ENCODE results near the gene OPRD1. TPM values are rescaled to one million over a fixed set of nuclear protein-coding genes. Genes with fewer than 3 reads are reported as not detected.
"Not testable (repeated sequence)": the region's sequence is repeated elsewhere in the genome, so short reads cannot be mapped to it uniquely, and the experiment has no call there.

The OPRD1 gene
- total RNA-seq, 6 experiments from 2014 or later, result not detected

DNA sequence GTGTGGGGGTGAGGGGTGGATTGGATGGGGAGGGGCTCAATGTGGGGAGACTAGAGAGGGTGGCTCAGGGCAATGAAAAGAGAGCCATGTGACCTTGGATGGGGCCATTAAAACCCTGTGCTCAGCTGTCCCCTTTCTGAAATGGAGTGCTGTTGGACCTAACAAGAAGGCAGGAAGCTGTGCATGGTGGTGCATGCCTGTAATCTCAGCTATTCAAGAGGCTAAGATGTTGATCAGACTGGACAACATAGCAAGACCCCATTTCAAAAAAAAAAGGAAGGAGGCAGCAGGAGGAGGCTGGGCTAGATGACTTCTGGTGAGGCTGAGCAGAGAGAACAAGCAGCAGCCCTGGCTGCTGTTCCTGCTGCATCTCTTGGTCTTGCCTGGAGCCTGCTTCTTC, 7.0 kb downstream of the OPRD1 start:
- intact Hi-C loops (cut with DNase I), result no loop called here
- Histone ChIP-seq H3K27ac (no peak overlapping the region), H3K4me1 (no peaks in the 10 kb centered on the region), H3K9me3 (no peaks in the 10 kb centered on the region), H3K4me3 (no peak overlapping the region), H3K27me3 (no peaks in the 10 kb centered on the region), H3K36me3 (no peaks in the 10 kb centered on the region)
- DNase-seq, result no peak
- no peak for ATAC-seq
- TF ChIP-seq, protein P1, sequence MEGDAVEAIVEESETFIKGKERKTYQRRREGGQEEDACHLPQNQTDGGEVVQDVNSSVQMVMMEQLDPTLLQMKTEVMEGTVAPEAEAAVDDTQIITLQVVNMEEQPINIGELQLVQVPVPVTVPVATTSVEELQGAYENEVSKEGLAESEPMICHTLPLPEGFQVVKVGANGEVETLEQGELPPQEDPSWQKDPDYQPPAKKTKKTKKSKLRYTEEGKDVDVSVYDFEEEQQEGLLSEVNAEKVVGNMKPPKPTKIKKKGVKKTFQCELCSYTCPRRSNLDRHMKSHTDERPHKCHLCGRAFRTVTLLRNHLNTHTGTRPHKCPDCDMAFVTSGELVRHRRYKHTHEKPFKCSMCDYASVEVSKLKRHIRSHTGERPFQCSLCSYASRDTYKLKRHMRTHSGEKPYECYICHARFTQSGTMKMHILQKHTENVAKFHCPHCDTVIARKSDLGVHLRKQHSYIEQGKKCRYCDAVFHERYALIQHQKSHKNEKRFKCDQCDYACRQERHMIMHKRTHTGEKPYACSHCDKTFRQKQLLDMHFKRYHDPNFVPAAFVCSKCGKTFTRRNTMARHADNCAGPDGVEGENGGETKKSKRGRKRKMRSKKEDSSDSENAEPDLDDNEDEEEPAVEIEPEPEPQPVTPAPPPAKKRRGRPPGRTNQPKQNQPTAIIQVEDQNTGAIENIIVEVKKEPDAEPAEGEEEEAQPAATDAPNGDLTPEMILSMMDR (IDR thresholded peaks at IDR 0.05), result no peak
- no peak for TF ChIP-seq POLR2A (IDR thresholded peaks at IDR 0.05)

DNA sequence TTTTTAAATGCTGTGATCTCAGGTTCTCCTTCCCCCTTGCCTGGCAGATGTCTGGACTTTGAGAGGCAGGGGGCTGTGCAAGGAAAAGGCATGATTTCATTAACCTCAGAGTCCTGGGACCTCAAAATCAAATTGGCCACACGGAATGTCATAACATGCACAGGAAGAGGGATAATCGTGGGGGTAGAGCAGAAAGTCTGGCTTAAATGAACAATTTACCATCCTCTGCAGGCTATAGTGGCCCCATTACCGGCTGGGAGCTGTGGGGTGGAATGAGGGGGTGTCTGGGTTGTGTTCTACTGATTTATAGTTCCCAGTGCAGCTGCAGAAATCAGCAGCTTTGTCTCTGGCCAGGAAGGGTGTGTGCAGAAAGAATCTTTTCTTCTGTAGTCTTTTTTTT, 10.8 kb downstream of the OPRD1 start:
- H3K27ac ChIP-seq, result no peak overlapping the region
- no peak overlapping the region for H3K4me3 ChIP-seq
- WGBS (ENCODE audit: insufficient coverage, low coverage, low lambda C conversion rate, missing lambda C conversion rate), result 52% methylated on average over 3 of the region's 3 CpGs
- H3K9me3 ChIP-seq, result no peaks in the 10 kb centered on the region
- H3K36me3 ChIP-seq, result no peaks in the 10 kb centered on the region
- H3K4me1 ChIP-seq, result no peaks in the 10 kb centered on the region
- no peak for ATAC-seq
- intact Hi-C loops (cut with DNase I), result no loop called here
- H3K27me3 ChIP-seq, result no peaks in the 10 kb centered on the region
- DNase-seq, result no peak
- TF ChIP-seq, protein P1 (IDR thresholded peaks at IDR 0.05), result no peak
- TF ChIP-seq POLR2A (IDR thresholded peaks at IDR 0.05), result no peak

GRCh38 chr1:28824061-28824460, 12.1 kb downstream of the OPRD1 start:
- H3K4me1 ChIP-seq; H3K27ac ChIP-seq; H3K9me3 ChIP-seq; H3K27me3 ChIP-seq; intact Hi-C loops (cut with DNase I); ATAC-seq; DNase-seq; H3K36me3 ChIP-seq; H3K4me3 ChIP-seq: not testable (repeated sequence)
- WGBS (ENCODE audit: insufficient coverage, low coverage, low lambda C conversion rate, missing lambda C conversion rate), result no CpG with 5 or more reads among the region's 11 CpGs

DNA sequence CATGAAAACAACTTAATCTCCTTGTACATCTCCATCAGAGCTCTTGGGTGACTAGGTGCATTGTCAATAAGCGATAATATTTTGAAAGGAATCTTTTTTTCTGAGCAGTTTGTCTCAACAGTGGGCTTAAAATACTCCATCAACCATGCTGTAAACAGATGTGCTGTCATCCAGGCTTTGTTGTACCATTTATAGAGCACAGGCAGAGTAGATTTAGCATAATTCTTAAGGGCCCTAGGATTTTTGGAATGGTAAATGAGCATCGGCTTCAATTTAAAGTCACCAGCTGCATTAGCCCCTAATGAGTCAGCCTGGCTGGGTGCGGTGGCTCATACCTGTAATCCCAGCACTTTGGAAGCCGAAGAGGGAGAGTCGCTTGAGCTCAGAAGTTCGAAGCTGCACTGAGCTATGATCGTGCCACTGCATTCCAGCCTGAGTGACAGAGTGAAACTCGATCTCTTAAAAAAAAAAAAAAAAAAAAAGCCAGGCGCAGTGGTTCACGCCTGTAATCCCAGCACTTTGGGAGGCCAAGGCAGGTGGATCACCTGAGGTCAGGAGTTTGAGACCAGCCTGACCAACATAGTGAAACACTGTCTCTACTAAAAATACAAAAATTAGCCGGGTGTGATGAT, 16.4 kb downstream of the OPRD1 start:
- H3K4me1 ChIP-seq; intact Hi-C loops (cut with DNase I); DNase-seq; H3K4me3 ChIP-seq; H3K9me3 ChIP-seq; H3K27ac ChIP-seq; H3K27me3 ChIP-seq; H3K36me3 ChIP-seq; ATAC-seq: not testable (repeated sequence)
- 48% methylated on average over 6 of the region's 11 CpGs for WGBS (ENCODE audit: insufficient coverage, low coverage, low lambda C conversion rate, missing lambda C conversion rate)

DNA sequence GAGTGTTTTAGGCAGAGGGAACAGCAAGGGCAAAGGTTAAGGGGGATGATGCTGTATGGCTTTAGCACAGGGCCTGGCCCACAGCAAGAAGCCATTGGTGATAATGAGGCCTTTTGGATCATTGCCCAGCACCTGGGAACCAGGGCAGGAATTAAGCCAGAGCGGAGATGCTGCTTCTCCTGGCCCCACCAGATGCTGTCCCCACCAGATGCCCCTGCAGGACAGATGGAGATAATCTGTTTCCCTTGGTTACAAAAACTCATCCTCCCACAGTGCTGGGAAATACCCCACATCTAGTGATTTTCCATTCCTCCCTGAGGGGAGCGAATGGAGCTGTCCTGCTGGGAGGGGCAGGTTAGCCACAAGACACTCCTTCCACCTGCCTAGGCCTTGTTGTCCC, 18.8 kb downstream of the OPRD1 start:
- DNase-seq (no peak), ATAC-seq (no peak)
- WGBS (ENCODE audit: insufficient coverage, low coverage, low lambda C conversion rate, missing lambda C conversion rate), result no CpG with 5 or more reads among the region's 2 CpGs
- Histone ChIP-seq H3K27ac (no peak overlapping the region), H3K4me3 (no peak overlapping the region), H3K4me1 (no peaks in the 10 kb centered on the region), H3K9me3 (no peaks in the 10 kb centered on the region), H3K27me3 (no peaks in the 10 kb centered on the region), H3K36me3 (no peaks in the 10 kb centered on the region)
- TF ChIP-seq POLR2A (IDR thresholded peaks at IDR 0.05), result no peak
- TF ChIP-seq, protein P1 (IDR thresholded peaks at IDR 0.05), result no peak
- intact Hi-C loops (cut with DNase I), result no loop called here

DNA sequence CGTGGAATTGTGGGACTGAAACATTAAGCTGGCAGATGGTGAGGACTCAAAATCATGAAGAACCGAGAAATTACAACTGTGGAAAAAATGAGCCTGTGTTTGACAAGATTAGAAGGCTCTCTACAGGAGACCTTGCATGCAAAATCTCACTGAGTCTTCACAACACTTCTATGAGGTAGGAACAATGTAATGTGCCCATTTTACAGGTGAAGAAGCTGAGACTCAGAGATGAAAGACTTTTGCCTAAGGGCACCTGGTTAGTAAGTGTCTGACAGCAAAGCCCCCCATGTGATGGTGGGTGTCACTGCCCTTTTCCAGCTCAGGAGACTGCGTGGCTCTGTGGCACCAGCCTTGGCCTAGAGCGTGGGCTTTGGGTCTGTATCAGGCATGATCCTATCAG, 21.0 kb downstream of the OPRD1 start:
- Histone ChIP-seq H3K4me1 (no peaks in the 10 kb centered on the region), H3K27me3 (no peaks in the 10 kb centered on the region), H3K27ac (no peak overlapping the region), H3K36me3 (no peaks in the 10 kb centered on the region), H3K9me3 (no peaks in the 10 kb centered on the region), H3K4me3 (no peak overlapping the region)
- intact Hi-C loops (cut with DNase I), result no loop called here
- no peak for TF ChIP-seq POLR2A (IDR thresholded peaks at IDR 0.05)
- TF ChIP-seq, protein P1 (IDR thresholded peaks at IDR 0.05), result no peak
- 64% methylated on average over 4 of the region's 4 CpGs for WGBS (ENCODE audit: insufficient coverage, low coverage, low lambda C conversion rate, missing lambda C conversion rate)
- DNase-seq, result no peak
- no peak for ATAC-seq
